H54 (cell line): ENCODE results near the gene PSME3.

Experiments used
- DNase-seq: peaks from one replicate; pipeline ENCODE4 v3.0.0; 2011; ENCODE audit warnings: low spot score, mixed read lengths; ENCODE audit not compliant: insufficient read length
- FAIRE-seq: peaks from 3 replicates; lab custom pipeline; 2011; peaks lifted over from hg19 to GRCh38; lab: Jason Lieb, UNC
- POLR2A ChIP-seq: IDR thresholded peaks from 2 replicates; pipeline ENCODE4 v1.6.1; 2011; ENCODE audit warnings: low read depth, mild to moderate bottlenecking, low read length

The PSME3 gene

DNA sequence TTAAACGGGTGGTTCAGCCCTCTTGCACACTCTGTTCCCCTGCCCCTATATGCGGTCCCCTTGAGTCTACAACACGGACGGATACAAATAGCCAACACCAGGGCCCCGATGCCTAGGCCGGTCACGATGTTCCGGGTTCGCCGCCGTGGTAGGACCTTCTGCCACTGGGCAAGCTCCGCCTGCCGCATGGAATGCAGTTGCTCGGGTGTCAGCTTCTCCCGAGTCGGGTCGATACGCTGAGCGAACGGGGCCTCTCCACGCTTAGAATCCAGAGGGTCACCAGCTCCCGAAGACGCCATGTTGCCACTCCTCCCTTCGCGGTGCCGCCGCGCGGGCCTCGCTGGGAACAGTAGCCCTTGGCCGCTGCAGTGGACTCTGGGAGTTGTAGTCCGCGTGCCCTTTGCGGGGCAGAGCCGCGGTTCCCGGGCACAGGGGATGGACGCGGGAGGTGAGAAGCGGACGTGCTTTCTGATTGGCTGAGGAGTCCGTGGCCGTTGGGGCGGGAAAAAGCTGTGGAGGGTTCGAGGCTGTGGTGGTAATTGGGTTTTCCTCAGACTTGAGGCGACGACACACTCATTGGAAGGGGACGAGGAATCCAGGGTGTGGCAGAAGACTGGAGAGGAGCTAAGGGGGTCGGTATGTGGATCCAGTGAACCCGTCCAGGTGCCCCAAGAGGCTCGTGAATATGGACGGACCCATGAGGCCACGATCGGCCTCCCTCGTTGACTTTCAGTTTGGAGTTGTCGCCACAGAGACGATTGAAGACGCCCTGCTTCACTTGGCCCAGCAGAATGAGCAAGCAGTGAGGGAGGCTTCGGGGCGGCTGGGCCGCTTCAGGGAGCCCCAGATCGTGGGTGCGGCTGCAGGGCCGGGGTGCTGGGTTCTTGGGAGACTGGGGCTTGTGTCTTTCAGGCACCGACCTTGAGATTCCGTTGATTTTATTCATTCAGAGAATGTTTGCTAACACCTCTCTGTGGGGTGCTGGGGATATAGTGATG is 34.5 kb upstream of the PSME3 start, which contains the start of the genes CNTD1 and COA3:
Gene CNTD1, plus strand, starts transcription at position 479 of the 998 bp plus-strand sequence. Its CDS starts 207 bp downstream, at position 686.
Gene COA3, minus strand, starts transcription at position 322 of the 998 bp plus-strand sequence. Its CDS starts 23 bp downstream, at position 299.
- peak; percentile 83 for TF ChIP-seq POLR2A
- FAIRE-seq = no peak
- DNase-seq = peak; percentile 92

DNA sequence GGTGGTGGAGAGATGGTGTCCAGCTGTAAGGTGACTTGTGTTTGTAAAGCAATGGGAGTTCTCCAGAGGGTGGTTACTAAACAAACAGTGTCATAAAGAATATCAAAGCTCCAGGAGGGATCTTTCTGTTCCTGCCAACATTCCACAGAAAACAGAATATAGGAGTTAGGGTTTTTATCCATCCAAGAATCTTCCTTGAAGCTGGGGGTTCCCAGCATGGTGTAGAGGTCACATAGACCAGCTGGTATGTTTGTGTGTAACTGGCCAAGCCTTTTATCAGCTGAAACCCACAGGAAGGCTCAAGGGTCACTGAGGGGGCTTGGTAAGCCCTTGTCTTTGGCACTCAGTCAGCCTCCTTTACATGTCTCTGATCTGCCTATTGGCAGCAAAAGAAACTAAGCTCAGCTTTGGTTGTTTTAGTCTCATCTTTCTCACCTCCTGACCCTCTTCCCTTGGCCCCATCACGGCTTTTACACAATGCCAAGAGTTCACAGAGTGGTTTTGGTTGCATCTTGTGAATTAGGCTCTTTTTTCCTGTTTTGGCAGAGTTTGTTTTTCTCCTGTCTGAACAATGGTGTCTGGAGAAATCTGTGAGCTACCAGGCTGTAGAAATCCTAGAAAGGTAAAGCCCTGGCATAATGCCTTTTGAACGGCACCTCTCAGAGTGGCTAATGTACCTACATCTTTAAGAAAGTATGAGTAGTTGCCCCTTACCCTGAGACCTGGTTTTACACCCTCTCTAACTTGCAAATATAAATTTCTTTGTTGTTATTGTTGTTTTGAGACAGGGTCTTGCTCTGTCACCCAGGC is 29.9 kb upstream of the PSME3 start:
- TF ChIP-seq POLR2A = no peak
- DNase-seq = no peak
- FAIRE-seq = no peak

DNA sequence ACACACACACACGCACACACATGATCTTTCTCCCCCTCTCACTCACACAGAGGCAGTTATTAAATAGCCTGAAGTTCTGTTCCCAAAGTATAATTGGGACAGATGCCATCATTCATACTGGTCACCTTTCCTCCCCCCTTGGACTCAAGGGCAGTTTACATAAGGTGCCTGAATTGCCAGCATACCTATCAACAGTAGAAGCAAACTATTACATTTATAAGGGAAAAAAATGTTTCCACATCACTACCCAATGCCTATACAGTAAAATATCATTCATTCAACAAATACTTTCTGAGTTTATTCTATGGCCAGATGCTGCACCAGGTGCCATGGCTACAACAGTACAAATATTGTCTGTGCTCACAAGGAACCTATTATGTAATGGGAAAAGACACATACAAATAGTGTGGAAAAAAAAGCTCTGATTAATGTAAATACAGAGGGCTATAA is 28.3 kb upstream of the PSME3 start:
- DNase-seq (no peak), FAIRE-seq (no peak)
- no peak for TF ChIP-seq POLR2A

DNA sequence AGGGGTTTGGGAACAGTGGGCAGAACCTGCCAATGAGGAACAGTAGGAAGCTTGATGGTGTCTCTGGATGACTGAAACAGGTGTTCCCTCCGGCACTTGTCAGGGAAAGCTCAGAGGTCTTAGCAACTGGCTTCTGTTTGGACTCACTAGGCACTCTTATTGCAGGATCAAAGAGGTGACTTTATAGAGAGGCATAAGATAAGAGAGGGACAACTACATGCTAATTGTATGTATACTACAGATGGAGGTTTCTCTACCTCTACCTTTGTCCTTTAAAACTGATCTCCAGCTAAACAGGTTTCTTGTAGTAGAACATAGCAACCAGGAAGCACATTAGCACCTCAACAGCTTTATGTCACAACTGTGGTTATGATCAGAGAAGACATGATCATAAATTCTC is 26.9 kb upstream of the PSME3 start:
- FAIRE-seq = no peak
- no peak for DNase-seq
- TF ChIP-seq POLR2A = no peak

DNA sequence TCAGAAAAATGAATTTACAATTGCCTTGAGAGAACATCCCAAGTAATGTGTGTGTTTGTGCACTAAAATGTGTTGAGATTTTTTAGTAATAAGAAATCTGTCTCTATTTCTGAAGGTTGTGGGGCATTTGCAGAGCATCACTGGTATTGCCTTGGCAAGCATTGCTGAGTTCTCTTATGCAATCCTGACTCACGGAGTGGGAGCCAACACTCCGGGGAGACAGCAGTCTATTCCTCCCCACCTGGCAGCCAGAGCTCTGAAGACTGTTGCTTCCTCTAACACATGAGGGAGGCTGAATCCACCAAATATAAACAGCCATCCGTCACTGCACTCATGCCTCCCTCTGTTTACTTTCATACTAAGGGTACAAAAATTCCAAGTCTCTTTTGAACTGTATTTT is 23.9 kb upstream of the PSME3 start:
- DNase-seq (peak; percentile 54), FAIRE-seq (peak; percentile 72)
- TF ChIP-seq POLR2A = no peak

DNA sequence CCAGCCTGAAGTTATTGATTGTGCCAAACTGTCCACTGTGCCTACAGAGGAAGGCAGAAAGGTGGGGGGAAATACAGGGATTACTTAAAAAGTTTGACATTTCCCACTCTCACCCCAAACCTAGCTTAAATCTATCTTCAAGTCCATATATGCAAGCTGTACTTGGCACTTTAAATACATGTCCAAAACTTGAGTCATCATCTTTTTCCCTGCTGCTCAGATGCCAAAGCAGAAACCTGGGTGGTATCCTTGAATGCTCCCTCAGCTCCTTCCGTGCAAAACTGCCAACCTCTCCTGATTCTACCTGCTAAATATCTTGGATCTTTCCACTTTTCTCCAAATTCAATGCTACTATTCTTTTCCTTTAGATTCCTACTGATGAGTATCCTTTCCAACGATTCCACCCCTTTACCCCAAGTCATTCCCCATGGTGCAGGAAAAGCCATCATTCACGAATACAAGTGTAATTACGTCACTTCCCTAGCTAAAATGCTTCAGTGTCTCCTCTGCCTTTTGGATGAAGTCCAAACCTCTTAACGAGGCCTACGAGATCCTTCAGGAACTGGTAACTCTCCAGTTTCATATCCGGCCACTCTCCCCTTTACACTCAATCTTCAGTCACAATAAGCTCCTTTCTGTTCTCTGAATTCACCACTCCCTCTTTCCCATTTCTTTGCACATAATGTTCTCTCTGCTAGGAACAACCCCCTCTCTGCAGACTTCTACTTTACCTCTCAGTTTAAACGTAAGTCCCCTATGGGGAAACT is 18.4 kb upstream of the PSME3 start:
- no peak for TF ChIP-seq POLR2A
- DNase-seq (peak; percentile 64), FAIRE-seq (peak; percentile 84)

DNA sequence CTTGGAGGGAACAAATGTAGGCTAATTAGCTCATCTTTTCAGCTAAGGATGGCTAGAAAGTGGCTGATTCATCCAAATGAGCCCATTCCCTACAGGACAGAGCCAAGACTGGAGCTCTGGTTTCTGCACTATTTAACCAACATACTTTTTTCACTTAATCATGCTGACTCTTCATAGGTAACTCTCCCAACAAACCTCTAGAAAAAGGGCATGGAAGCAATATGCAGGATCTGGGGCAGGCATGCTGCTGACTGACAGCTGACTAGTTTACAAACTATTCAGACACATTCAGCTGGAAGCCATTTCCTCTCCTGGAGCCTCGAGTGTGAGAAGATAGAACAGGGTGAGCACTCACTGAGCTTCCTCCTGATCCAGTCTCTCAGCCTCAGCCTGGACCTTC is 15.3 kb upstream of the PSME3 start:
- no peak for TF ChIP-seq POLR2A
- FAIRE-seq (no peak), DNase-seq (no peak)

DNA sequence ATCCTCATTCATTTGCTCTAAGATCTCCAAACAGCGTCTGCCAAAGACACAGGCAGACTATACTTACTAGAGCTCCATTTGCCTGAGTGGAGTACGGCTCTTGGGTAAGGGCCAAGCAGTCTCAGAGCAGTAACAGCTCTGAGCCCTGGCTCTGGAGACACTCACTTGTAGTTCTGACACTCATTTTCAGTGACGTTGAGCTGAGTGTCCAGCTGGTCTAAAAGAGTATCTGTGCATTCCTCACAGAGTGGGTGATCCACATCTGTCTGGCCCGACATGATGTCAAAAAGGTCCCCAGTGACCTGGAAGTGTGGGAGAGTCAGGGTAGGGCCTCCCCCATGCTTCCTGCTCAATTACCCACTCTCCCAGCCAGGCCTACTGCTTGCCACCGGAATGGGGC is 14.8 kb upstream of the PSME3 start:
- no peak for TF ChIP-seq POLR2A
- no peak for DNase-seq
- no peak for FAIRE-seq

DNA sequence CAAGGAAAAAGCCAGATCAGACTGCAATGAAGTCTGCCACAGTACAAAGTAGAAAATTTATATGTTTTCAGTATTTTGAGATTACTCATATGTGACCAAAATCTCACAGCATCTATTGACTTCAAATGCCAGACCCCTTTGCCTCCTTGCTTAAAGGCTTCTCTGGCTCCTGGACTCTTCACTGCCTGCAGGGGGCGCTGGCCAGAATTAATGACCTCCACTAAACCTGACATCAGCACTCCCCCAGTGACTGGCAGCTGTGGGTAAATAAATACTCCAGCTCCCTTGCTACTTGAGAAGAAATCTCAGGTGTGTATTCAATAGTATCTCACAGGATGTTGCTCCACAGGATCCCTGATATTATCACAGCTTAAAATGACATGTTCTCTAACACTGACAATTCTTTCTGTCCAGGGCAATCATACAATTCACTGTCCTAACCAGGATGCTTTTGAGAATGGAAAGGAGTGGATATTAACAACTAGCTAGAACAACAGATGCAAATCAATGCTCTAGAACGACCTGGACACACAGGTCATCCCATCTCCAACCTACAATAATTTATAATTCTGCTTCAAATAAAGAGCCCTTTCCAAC is 13.2 kb upstream of the PSME3 start:
- FAIRE-seq = no peak
- TF ChIP-seq POLR2A = no peak
- DNase-seq = no peak

DNA sequence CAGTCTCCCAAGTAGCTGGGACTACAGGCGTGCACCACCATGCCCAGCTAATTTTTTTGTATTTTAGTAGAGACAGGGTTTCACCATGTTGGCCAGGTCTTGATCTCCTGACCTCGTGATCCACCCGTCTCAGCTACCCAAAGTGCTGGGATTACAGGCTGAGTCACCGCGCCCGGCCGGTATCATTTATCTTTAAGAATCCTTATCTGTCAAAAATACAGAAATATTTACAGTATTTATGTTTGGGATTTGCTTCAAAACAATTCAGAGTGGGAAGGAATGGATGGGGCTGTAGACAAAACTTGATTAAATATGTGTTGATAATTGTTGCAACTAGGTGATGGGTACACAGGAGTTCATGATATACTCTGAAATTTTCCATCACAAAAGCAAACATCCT is 12.0 kb upstream of the PSME3 start:
- FAIRE-seq (no peak), DNase-seq (no peak)
- no peak for TF ChIP-seq POLR2A

DNA sequence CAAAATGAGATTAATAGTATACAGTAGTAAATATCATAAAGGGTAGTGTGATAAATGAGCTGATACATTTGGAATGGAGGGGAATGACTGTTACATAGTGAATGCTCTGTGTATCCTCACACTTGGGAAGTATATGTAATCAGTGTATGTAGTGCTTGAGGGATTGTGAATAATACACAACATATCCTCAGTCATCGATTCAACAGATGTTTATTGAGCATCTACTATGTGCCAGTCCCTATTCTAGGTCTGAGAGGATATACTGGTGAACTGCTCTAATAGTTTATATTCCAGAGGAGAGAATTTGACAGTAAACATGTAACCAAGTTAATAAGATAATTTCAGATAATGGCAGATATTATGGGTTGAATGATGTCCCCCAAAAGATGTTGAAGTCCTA is 5.7 kb upstream of the PSME3 start:
- TF ChIP-seq POLR2A = no peak
- no peak for DNase-seq
- FAIRE-seq = no peak

DNA sequence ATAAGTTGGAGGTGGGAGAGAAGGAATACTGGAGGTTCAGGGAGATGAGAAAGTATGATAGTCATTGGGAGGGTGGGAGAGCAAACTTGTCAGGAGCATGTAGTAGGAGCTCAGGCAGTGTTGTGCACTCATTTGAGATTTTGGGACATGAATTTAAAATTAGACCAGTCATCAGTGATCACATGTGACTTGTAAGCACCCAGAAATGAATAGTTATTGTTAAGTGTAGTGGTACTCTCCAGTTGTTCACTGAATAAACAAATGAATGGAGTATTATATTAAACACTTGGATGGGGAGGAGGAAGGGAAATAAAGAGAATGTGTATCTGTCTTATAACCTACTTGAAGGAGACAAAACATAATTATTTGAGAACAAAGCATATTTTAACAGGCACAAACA is 2.2 kb upstream of the PSME3 start:
- FAIRE-seq (no peak), DNase-seq (no peak)
- no peak for TF ChIP-seq POLR2A
